ENCODE results near the gene FUBP1.
"Not testable (repeated sequence)": the region's sequence is repeated elsewhere in the genome, so short reads cannot be mapped to it uniquely, and the experiment has no call there.

Gene FUBP1

DNA sequence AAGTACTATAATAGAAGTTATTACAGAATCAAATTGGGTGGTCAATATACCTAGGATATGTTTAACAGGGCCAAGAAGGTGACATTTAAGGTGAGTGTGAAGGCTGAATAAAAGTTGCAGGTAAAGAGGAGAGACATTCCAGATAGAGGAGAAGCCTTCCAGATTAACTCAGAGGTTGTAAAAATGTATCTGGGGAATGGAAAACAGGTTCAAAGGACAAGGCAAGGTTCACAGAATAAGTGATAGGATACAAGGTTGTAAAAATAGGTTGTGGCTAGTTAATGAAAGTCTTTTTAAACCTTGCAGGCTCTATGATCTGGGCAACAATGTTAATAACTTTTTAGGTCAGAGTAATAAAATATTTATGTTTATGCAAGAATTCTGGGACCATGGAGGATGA, 40.2 kb downstream of the FUBP1 start:
- H3K4me3 ChIP-seq (ENCODE audit: low read depth, low read length): no peak overlapping the region
- TF ChIP-seq, protein P1, sequence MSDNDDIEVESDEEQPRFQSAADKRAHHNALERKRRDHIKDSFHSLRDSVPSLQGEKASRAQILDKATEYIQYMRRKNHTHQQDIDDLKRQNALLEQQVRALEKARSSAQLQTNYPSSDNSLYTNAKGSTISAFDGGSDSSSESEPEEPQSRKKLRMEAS (IDR thresholded peaks at IDR 0.05; ENCODE audit: low read depth, low read length): no peak
- TF ChIP-seq, protein P2, sequence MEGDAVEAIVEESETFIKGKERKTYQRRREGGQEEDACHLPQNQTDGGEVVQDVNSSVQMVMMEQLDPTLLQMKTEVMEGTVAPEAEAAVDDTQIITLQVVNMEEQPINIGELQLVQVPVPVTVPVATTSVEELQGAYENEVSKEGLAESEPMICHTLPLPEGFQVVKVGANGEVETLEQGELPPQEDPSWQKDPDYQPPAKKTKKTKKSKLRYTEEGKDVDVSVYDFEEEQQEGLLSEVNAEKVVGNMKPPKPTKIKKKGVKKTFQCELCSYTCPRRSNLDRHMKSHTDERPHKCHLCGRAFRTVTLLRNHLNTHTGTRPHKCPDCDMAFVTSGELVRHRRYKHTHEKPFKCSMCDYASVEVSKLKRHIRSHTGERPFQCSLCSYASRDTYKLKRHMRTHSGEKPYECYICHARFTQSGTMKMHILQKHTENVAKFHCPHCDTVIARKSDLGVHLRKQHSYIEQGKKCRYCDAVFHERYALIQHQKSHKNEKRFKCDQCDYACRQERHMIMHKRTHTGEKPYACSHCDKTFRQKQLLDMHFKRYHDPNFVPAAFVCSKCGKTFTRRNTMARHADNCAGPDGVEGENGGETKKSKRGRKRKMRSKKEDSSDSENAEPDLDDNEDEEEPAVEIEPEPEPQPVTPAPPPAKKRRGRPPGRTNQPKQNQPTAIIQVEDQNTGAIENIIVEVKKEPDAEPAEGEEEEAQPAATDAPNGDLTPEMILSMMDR (IDR thresholded peaks at IDR 0.05; ENCODE audit: low read depth, low read length): no peak
- TF ChIP-seq MYC (IDR thresholded peaks at IDR 0.05; ENCODE audit: low read depth, low read length): no peak
- no peak for TF ChIP-seq POLR2A (IDR thresholded peaks at IDR 0.05; ENCODE audit: extremely low read depth, insufficient read length)
- DNase-seq (ENCODE audit: low read depth): no peak

DNA sequence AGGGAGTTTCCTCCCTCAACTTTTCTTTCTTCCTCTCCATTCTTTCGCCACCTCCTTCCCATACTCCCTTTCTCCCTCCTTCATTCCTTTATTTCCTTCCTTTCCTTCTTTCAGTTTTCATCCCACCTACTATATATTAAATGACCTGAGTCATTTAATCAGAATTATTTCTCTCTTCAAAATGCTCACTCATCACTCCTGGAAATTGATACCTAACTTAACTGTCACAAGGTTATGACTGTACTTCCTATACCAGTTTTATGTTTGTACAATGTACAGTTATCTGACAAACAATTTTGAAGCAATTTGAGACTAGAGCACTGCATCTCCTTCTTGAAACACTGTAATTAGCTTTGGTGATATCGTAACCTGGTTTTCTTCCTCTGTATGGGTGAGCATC, 49.1 kb downstream of the FUBP1 start:
- no peak overlapping the region for H3K4me3 ChIP-seq (ENCODE audit: low read depth, low read length)
- TF ChIP-seq, protein P2 (IDR thresholded peaks at IDR 0.05; ENCODE audit: low read depth, low read length): no peak
- TF ChIP-seq, protein P1 (IDR thresholded peaks at IDR 0.05; ENCODE audit: low read depth, low read length): no peak
- TF ChIP-seq POLR2A (IDR thresholded peaks at IDR 0.05; ENCODE audit: extremely low read depth, insufficient read length) (no peak), MYC (IDR thresholded peaks at IDR 0.05; ENCODE audit: low read depth, low read length) (no peak)
- no peak for DNase-seq (ENCODE audit: low read depth)

DNA sequence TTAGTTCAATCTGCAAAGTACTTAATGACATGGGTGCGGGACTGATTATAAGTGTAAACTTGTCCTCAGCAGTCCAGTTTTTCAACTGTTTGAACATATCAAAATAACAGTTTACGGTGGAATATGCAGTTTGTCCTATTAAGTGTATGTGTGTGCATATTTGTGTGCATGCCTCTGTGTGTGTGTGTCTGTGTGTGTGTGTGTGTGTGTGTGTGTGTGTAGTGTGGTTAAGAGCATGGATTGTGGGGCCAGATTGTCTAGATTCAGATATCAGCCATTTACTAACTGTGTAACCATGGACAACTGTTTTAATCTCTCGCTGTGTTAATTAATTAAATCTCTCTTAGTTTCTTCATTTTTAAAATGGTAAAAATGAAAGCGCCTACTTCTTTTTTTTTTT, 51.5 kb downstream of the FUBP1 start:
- TF ChIP-seq MYC (IDR thresholded peaks at IDR 0.05; ENCODE audit: low read depth, low read length) (no peak), POLR2A (IDR thresholded peaks at IDR 0.05; ENCODE audit: extremely low read depth, insufficient read length) (no peak)
- TF ChIP-seq, protein P2 (IDR thresholded peaks at IDR 0.05; ENCODE audit: low read depth, low read length): no peak
- TF ChIP-seq, protein P1 (IDR thresholded peaks at IDR 0.05; ENCODE audit: low read depth, low read length): no peak
- peak overlapping the region; percentile 52 for H3K4me3 ChIP-seq (ENCODE audit: low read depth, low read length)
- no peak for DNase-seq (ENCODE audit: low read depth)

DNA sequence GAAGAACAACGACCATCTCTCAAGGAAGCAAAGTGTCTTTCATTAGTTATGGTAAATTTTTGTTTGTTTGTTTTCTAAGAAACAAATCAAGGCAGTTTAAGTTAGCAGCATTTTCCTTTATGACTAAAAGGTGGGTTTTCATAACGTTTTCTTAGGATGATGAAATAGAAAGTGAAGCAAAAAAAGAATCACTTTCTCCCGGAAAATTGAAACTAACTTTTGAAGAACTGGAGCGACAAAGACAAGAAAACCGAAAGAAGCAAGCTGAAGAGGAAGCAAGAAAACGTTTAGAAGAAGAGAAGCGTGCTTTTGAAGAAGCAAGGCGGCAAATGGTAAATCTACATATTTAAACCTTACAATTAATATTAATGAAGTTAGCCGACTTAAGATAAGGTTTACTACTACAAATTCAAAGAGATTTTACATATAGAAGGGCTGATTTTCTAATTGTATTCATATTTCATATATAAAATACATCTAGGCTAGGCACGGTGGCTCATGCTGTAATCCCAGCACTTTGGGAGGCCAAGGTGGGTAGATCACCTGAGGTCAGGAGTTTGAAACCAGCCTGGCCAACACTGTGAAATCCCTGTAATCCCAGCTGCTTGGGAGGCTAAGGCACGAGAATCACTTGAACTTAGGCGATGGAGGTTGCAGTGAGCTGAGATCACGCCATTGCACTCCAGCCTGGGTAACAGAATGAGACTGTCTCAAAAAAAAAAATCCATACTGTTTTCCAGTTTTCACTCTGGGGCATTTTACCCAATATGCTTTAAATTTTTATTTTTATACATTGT, 52.1 kb downstream of the FUBP1 start:
- DNase-seq (ENCODE audit: low read depth): peak; percentile 26
- H3K4me3 ChIP-seq (ENCODE audit: low read depth, low read length): peak overlapping the region; percentile 52
- TF ChIP-seq, protein P1 (IDR thresholded peaks at IDR 0.05; ENCODE audit: low read depth, low read length): no peak
- TF ChIP-seq MYC (IDR thresholded peaks at IDR 0.05; ENCODE audit: low read depth, low read length) (no peak), POLR2A (IDR thresholded peaks at IDR 0.05; ENCODE audit: extremely low read depth, insufficient read length) (no peak)
- TF ChIP-seq, protein P2 (IDR thresholded peaks at IDR 0.05; ENCODE audit: low read depth, low read length): no peak

DNA sequence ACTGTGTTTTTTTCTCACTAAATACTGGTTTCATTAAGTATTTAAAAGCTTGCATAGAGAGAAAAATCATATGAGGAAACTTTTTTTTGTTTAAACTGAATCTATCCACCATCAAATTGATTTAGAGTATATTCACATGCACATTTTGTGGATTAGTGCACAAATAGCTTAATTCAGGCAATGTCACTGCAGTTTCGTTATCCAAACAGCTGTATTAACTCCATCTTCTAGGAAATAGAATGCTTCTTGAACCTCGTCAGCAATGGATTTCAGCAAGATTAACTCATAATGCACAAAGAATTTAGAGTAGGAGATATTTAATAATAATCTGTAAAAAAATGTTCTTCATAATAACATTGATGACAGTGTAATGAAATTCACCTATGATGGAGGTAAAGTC, 52.9 kb downstream of the FUBP1 start:
- TF ChIP-seq MYC (IDR thresholded peaks at IDR 0.05; ENCODE audit: low read depth, low read length): no peak
- TF ChIP-seq, protein P1 (IDR thresholded peaks at IDR 0.05; ENCODE audit: low read depth, low read length): no peak
- DNase-seq (ENCODE audit: low read depth): no peak
- no peak overlapping the region for H3K4me3 ChIP-seq (ENCODE audit: low read depth, low read length)

DNA sequence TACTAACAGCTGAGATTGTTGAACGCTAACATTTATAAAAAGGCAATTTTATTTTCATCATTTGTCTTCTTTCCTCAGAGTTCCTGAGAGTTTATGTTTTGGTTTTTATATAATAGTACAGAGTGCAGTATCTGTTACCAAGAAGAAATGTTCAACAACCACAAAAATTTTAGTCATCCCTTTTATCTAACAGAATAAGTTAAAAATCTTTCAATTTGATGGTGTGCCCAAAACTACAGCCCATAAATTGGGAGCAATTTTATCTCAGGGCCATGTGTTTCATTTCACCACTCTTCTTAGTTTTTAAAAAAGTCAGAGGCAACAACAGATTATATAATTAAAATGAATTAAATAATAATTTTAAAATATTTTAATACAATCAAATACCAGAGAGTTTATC, 53.4 kb downstream of the FUBP1 start:
- no peak overlapping the region for H3K4me3 ChIP-seq (ENCODE audit: low read depth, low read length)
- DNase-seq (ENCODE audit: low read depth): no peak
- TF ChIP-seq MYC (IDR thresholded peaks at IDR 0.05; ENCODE audit: low read depth, low read length) (no peak), POLR2A (IDR thresholded peaks at IDR 0.05; ENCODE audit: extremely low read depth, insufficient read length) (no peak)
- TF ChIP-seq, protein P1 (IDR thresholded peaks at IDR 0.05; ENCODE audit: low read depth, low read length): no peak
- TF ChIP-seq, protein P2 (IDR thresholded peaks at IDR 0.05; ENCODE audit: low read depth, low read length): no peak

DNA sequence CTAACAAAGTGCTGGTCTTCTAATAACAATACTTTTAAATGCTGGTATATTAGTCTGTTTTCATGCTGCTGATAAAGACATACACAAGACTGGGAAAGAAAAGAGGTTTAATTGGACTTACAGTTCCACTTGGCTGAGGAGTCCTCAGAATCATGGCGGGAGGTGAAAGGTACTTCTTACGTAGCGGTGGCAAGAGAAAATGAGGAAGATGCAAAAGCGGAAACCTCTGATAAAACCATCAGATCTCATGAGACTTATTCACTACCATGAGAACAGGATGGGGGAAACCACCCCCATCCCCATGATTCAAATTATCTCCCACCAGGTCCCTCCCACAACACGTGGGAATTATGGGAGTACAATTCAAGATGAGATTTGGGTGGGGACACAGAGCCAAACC, 60.0 kb downstream of the FUBP1 start:
- not testable (repeated sequence) for H3K4me3 ChIP-seq (ENCODE audit: low read depth, low read length); DNase-seq (ENCODE audit: low read depth)
